GM23338 (cell line): ENCODE data around the gene UVSSA. TPM values are rescaled to one million over a fixed set of nuclear protein-coding genes. Genes with fewer than 3 reads are reported as not detected.

Experiments
- ATAC-seq: fragments of 200-7000 bp; cut with Tn5 transposase; 3 replicates; pipeline ENCODE4 v1.9.1; 2020
- DNase-seq: peaks from one replicate; pipeline ENCODE4 v3.0.0-alpha.2; 2015; ENCODE audit warnings: low spot score
- H2AFZ ChIP-seq: fragments of 200-600 bp; sonication (generic); 2 replicates; pipeline ENCODE4 v1.8.0; 2016; ENCODE audit warnings: antibody characterized with exemption, mild to moderate bottlenecking, moderate library complexity
- H3F3A ChIP-seq: fragments of 200-600 bp; sonication (generic); replicated peaks from 2 replicates; pipeline ENCODE4 v1.8.0; 2017; ENCODE audit warnings: antibody characterized with exemption, mixed run types, low read depth
- H3K27ac ChIP-seq: fragments of 200-600 bp; sonication (generic); 2 replicates; pipeline ENCODE4 v1.6.1; 2016; ENCODE audit warnings: low read depth
- H3K27me3 ChIP-seq: fragments of 200-600 bp; sonication (generic); 2 replicates; pipeline ENCODE4 v1.8.0; 2016; ENCODE audit warnings: mild to moderate bottlenecking, mixed run types, moderate library complexity; ENCODE audit not compliant: insufficient read depth
- H3K36me3 ChIP-seq: fragments of 200-600 bp; sonication (generic); 2 replicates; pipeline ENCODE4 v1.8.0; 2016; ENCODE audit warnings: mild to moderate bottlenecking; ENCODE audit not compliant: insufficient read depth
- H3K4me1 ChIP-seq: fragments of 200-600 bp; sonication (generic); 2 replicates; pipeline ENCODE4 v1.8.0; 2016; ENCODE audit warnings: mild to moderate bottlenecking, moderate library complexity; ENCODE audit not compliant: insufficient read depth
- H3K4me2 ChIP-seq: fragments of 200-600 bp; sonication (generic); 2 replicates; pipeline ENCODE4 v1.7.1; 2017; ENCODE audit warnings: mixed run types
- H3K4me3 ChIP-seq: fragments of 200-600 bp; sonication (generic); 2 replicates; pipeline ENCODE4 v1.6.1; 2016; ENCODE audit warnings: mixed run types
- H3K79me2 ChIP-seq: fragments of 200-600 bp; sonication (generic); replicated peaks from 2 replicates; pipeline ENCODE4 v1.8.0; 2017; ENCODE audit warnings: mild to moderate bottlenecking; ENCODE audit not compliant: insufficient read depth
- H3K9me2 ChIP-seq: fragments of 200-600 bp; sonication (generic); 2 replicates; pipeline ENCODE4 v1.8.0; 2017; ENCODE audit not compliant: insufficient read depth
- H4K20me1 ChIP-seq: fragments of 200-600 bp; sonication (generic); replicated peaks from 2 replicates; pipeline ENCODE4 v1.8.0; 2017; ENCODE audit warnings: mild to moderate bottlenecking; ENCODE audit not compliant: insufficient read depth
- H3K27ac Mint-ChIP-seq: 2 replicates; pipeline ENCODE4 v1.8.0; 2020; ENCODE audit warnings: inconsistent platforms, mild to moderate bottlenecking, moderate library complexity, mixed read lengths
- H3K27me3 Mint-ChIP-seq: 3 replicates; pipeline ENCODE4 v1.8.0; 2022; ENCODE audit warnings: low read depth, mild to moderate bottlenecking, moderate library complexity, mixed read lengths, inconsistent platforms; ENCODE audit not compliant: insufficient read depth, poor library complexity
- H3K36me3 Mint-ChIP-seq: 3 replicates; pipeline ENCODE4 v1.8.0; 2021; ENCODE audit warnings: low read depth, mild to moderate bottlenecking, inconsistent platforms, moderate library complexity, mixed read lengths
- H3K4me1 Mint-ChIP-seq: 3 replicates; pipeline ENCODE4 v1.8.0; 2020; ENCODE audit warnings: mild to moderate bottlenecking, inconsistent platforms, mixed read lengths
- H3K4me3 Mint-ChIP-seq: 3 replicates; pipeline ENCODE4 v1.8.0; 2021; ENCODE audit warnings: moderate library complexity, mild to moderate bottlenecking, inconsistent platforms, mixed read lengths
- H3K9me3 Mint-ChIP-seq: 3 replicates; pipeline ENCODE4 v1.8.0; 2020; ENCODE audit warnings: moderate library complexity, mild to moderate bottlenecking, inconsistent platforms, mixed read lengths
- CREB1 ChIP-seq: fragments of 250-450 bp; sonication (Bioruptor Pico); IDR thresholded peaks from 2 replicates; pipeline ENCODE4 v1.5.0; 2020; ENCODE audit warnings: low read depth, mild to moderate bottlenecking, moderate library complexity
- ETS1 ChIP-seq: IDR thresholded peaks from 2 replicates; pipeline ENCODE4 v1.6.1; 2016; ENCODE audit warnings: antibody characterized with exemption
- EZH2 ChIP-seq: fragments of 200-600 bp; sonication (generic); IDR thresholded peaks from one replicate; pipeline ENCODE4 v1.8.0; 2017; ENCODE audit warnings: antibody characterized with exemption, mild to moderate bottlenecking, low read depth; ENCODE audit not compliant: unreplicated experiment
- NANOG ChIP-seq: IDR thresholded peaks from 2 replicates; pipeline ENCODE4 v1.6.1; 2016; ENCODE audit warnings: antibody characterized with exemption, borderline replicate concordance
- POLR2AphosphoS5 ChIP-seq: IDR thresholded peaks from 2 replicates; pipeline ENCODE4 v1.6.1; 2016; ENCODE audit warnings: antibody characterized with exemption, low read depth
- STAT1 ChIP-seq: IDR thresholded peaks from one replicate; pipeline ENCODE4 v1.6.1; 2016; ENCODE audit warnings: antibody characterized with exemption; ENCODE audit not compliant: unreplicated experiment
- ZNF462 ChIP-seq: fragments of 250-450 bp; sonication (Bioruptor Pico); IDR thresholded peaks from 2 replicates; pipeline ENCODE4 v1.5.0; 2020; ENCODE audit warnings: mild to moderate bottlenecking, moderate library complexity
- polyA plus RNA-seq: library from polyadenylated mRNA; unstranded; fragments of >200 nt; fragmentation: Nextera tagmentation; extraction: Ambion mirVana; gene quantifications from 2 replicates; pipeline ENCODE4 v1.2.1, GENCODE V29; 2016
- total RNA-seq: library from RNA; depleted of rRNA; stranded (reverse); fragments of >200 nt; shearing (Covaris generic); gene quantifications from 2 replicates; pipeline ENCODE4 v1.2.3, GENCODE V29; 2014

Gene UVSSA
- total and polyA plus RNA-seq, 2 experiments from 2014 or later, result 6.5 to 27.7 TPM

GRCh38 chr4:1400831-1401408, 53.9 kb downstream of the UVSSA start:
- Histone ChIP-seq H3K4me1 (peaks cover 5% of the 10 kb centered on the region; the same call in 1 of the 2 replicates), H4K20me1 (no peaks in the 10 kb centered on the region; the same call in 1 of the 2 replicates), H3K79me2 (no peaks in the 10 kb centered on the region), H3F3A (no peaks in the 10 kb centered on the region), H3K4me2 (no peak overlapping the region), H3K27me3 (peaks cover 55% of the 10 kb centered on the region), H3K9me2 (no peaks in the 10 kb centered on the region), H3K4me3 (no peak overlapping the region), H2AFZ (no peak overlapping the region), H3K36me3 (no peaks in the 10 kb centered on the region), H3K27ac (no peak overlapping the region)
- Mint-ChIP-seq H3K36me3 (peaks cover 12% of the 10 kb centered on the region; the same call in 2 of the 3 replicates), H3K9me3 (peaks cover 18% of the 10 kb centered on the region), H3K27me3 (peaks cover 59% of the 10 kb centered on the region), H3K27ac (no peak overlapping the region), H3K4me3 (no peak overlapping the region), H3K4me1 (peaks cover 4% of the 10 kb centered on the region; the same call in 2 of the 3 replicates)
- peak; percentile 1; the same call in 2 of the 3 replicates for ATAC-seq
- DNase-seq, result no peak
- TF ChIP-seq EZH2 (no peak), ZNF462 (CRISPR knock-in tag) (no peak), NANOG (no peak), POLR2AphosphoS5 (no peak), STAT1 (no peak), CREB1 (CRISPR knock-in tag) (no peak), ETS1 (no peak)
